CD4-positive, alpha-beta T cell treated with Interleukin-21 for 1 hour (primary cell): ENCODE data around the gene EFNB2.

ENCODE experiments used
- DNase-seq: peaks from one replicate; pipeline ENCODE4 v3.0.0-alpha.2; 2020

The EFNB2 gene

GRCh38 chr13:106524108-106524507 lies 11.4 kb downstream of the EFNB2 start:
- no peak for DNase-seq

GRCh38 chr13:106523576-106523975 lies 11.9 kb downstream of the EFNB2 start:
- DNase-seq = no peak

GRCh38 chr13:106522898-106523525 lies 12.4 kb downstream of the EFNB2 start:
- DNase-seq = no peak

GRCh38 chr13:106522112-106522705 lies 13.3 kb downstream of the EFNB2 start:
- DNase-seq = no peak

GRCh38 chr13:106521095-106521799 lies 14.2 kb downstream of the EFNB2 start:
- no peak for DNase-seq

- DNase-seq = no peak
Measured at GRCh38 chr13:106520251-106521054, 15.0 kb downstream of the EFNB2 start.

GRCh38 chr13:106518512-106518911 lies 16.9 kb downstream of the EFNB2 start:
- DNase-seq = no peak

- DNase-seq = no peak
Measured at GRCh38 chr13:106517109-106517847, 18.2 kb downstream of the EFNB2 start.

- no peak for DNase-seq
Measured at GRCh38 chr13:106515635-106516254, 19.7 kb downstream of the EFNB2 start.

GRCh38 chr13:106514928-106515634 lies 20.4 kb downstream of the EFNB2 start:
- no peak for DNase-seq

- DNase-seq = no peak
Measured at GRCh38 chr13:106513025-106513983, 22.2 kb downstream of the EFNB2 start.

GRCh38 chr13:106507560-106508274 lies 27.7 kb downstream of the EFNB2 start:
- DNase-seq = no peak

- DNase-seq = no peak
Measured at GRCh38 chr13:106506286-106506685, 29.2 kb downstream of the EFNB2 start.

GRCh38 chr13:106505732-106506131 lies 29.7 kb downstream of the EFNB2 start:
- no peak for DNase-seq

- DNase-seq = no peak
Measured at GRCh38 chr13:106505295-106505694, 30.2 kb downstream of the EFNB2 start.

- no peak for DNase-seq
Measured at GRCh38 chr13:106503730-106504453, 31.6 kb downstream of the EFNB2 start.

GRCh38 chr13:106503272-106503671 lies 32.2 kb downstream of the EFNB2 start:
- no peak for DNase-seq

- no peak for DNase-seq
Measured at GRCh38 chr13:106500445-106500844, 35.0 kb downstream of the EFNB2 start.

GRCh38 chr13:106499896-106500295 lies 35.6 kb downstream of the EFNB2 start:
- DNase-seq = no peak
